Endothelial cell of umbilical vein (primary cell): ENCODE measurements around the gene CAPN8. TPM values are rescaled to one million over a fixed set of nuclear protein-coding genes. Genes with fewer than 3 reads are reported as not detected.

ENCODE experiments used
- BruUV-seq: library from RNA; stranded (reverse); fragments of 400-500 nt; replicated peaks from 2 replicates; lab custom pipeline; 2021; lab: Mats Ljungman, UMichigan
- CTCF ChIA-PET: fragments of 300-600, 350-600 bp; sonication (Branson Sonifier 250); formaldehyde crosslinking; loops from one replicate; lab custom pipeline; 2021; ENCODE audit warnings: antibody characterized with exemption, inconsistent platforms; lab: Charles Lee
- POLR2A ChIA-PET: fragments of 300-600, 350-600 bp; sonication (Branson Sonifier 250); formaldehyde crosslinking; loops from one replicate; lab custom pipeline; 2021; ENCODE audit warnings: antibody characterized with exemption, inconsistent platforms; lab: Charles Lee
- DNase-seq: peaks from one replicate; pipeline ENCODE4 v3.0.0-alpha.2; 2011; ENCODE audit warnings: low read depth, low spot score
- FAIRE-seq: peaks from 2 replicates; lab custom pipeline; 2011; peaks lifted over from hg19 to GRCh38; lab: Jason Lieb, UNC
- H2AFZ ChIP-seq: 2 replicates; pipeline ENCODE4 v1.6.0; 2012; ENCODE audit warnings: low read depth, low read length, control low read depth, inconsistent platforms
- H3K27ac ChIP-seq: 2 replicates; pipeline ENCODE4 v1.5.1; 2011; ENCODE audit warnings: low read depth, mild to moderate bottlenecking, control low read depth, low read length, moderate library complexity; ENCODE audit not compliant: insufficient read depth
- H3K27me3 ChIP-seq, 2 experiments: 2 replicates each; pipeline versions ENCODE4 v1.6.0 to v1.6.1; 2011; ENCODE audit warnings: low read length in 2 of 2, mixed read lengths in 1 of 2; ENCODE audit not compliant: control insufficient read depth in 2 of 2, insufficient read depth in 2 of 2
- H3K36me3 ChIP-seq, 2 experiments: 2 replicates in 1 of 2; 3 replicates in 1 of 2; pipeline ENCODE4 v1.5.1; 2011; ENCODE audit warnings: low read length in 2 of 2, mild to moderate bottlenecking in 1 of 2, moderate library complexity in 1 of 2; ENCODE audit not compliant: control insufficient read depth in 2 of 2, insufficient read depth in 2 of 2; ENCODE audit errors: extremely low read depth in 1 of 2
- H3K4me1 ChIP-seq: 3 replicates; pipeline ENCODE4 v1.5.1; 2011; ENCODE audit warnings: mild to moderate bottlenecking, low read length; ENCODE audit not compliant: control insufficient read depth, insufficient read depth; ENCODE audit errors: extremely low read depth
- H3K4me2 ChIP-seq: 2 replicates; pipeline ENCODE4 v1.6.1; 2011; ENCODE audit warnings: low read length, control low read depth, mixed read lengths; ENCODE audit not compliant: insufficient read depth
- H3K4me3 ChIP-seq, 3 experiments: fragments of 200-600 bp in 1 of 3; sonication (generic), shearing (Covaris generic) in 1 of 3; replicated peaks in 1 of 3; 2 replicates each; pipeline ENCODE4 v1.5.1; 2011 to 2016; ENCODE audit warnings: control low read depth in 3 of 3, low read length in 3 of 3, mild to moderate bottlenecking in 2 of 3, inconsistent platforms in 1 of 3, low read depth in 1 of 3, moderate library complexity in 1 of 3; ENCODE audit not compliant: insufficient read depth in 1 of 3
- H3K79me2 ChIP-seq: 2 replicates; pipeline ENCODE4 v1.6.0; 2012; ENCODE audit warnings: low read length, inconsistent platforms; ENCODE audit not compliant: control insufficient read depth, insufficient read depth
- H3K9ac ChIP-seq: replicated peaks from 2 replicates; pipeline ENCODE3; 2011; ENCODE audit warnings: low read length, control low read depth; ENCODE audit not compliant: insufficient read depth; ENCODE audit errors: extremely low read depth
- H3K9me1 ChIP-seq: replicated peaks from 3 replicates; pipeline ENCODE4 v1.6.0; 2011; ENCODE audit warnings: mild to moderate bottlenecking, low read length; ENCODE audit not compliant: control insufficient read depth, insufficient read depth; ENCODE audit errors: extremely low read depth
- H3K9me3 ChIP-seq: replicated peaks from 2 replicates; pipeline ENCODE4 v1.5.1; 2012; ENCODE audit warnings: low read length, inconsistent platforms; ENCODE audit not compliant: control insufficient read depth, insufficient read depth
- H4K20me1 ChIP-seq: replicated peaks from 2 replicates; pipeline ENCODE3; 2011; ENCODE audit warnings: mild to moderate bottlenecking, low read length; ENCODE audit not compliant: control insufficient read depth, insufficient read depth; ENCODE audit errors: extremely low read depth
- CTCF ChIP-seq, 2 donors: IDR thresholded peaks; 1 replicate in 1 of 2; 2 replicates in 1 of 2; pipeline ENCODE4 v1.5.1; 2011; ENCODE audit warnings: low read length in 2 of 2, mild to moderate bottlenecking in 2 of 2, moderate library complexity in 2 of 2, control low read depth in 1 of 2, inconsistent platforms in 1 of 2, low read depth in 1 of 2; ENCODE audit not compliant: insufficient read depth in 1 of 2; ENCODE audit errors: extremely low read depth in 1 of 2
- EZH2 ChIP-seq: IDR thresholded peaks from 2 replicates; pipeline ENCODE4 v1.6.1; 2012; ENCODE audit warnings: borderline replicate concordance, low read depth, mild to moderate bottlenecking, moderate library complexity, low read length, inconsistent platforms; ENCODE audit not compliant: severe bottlenecking
- FOS ChIP-seq: IDR thresholded peaks from 2 replicates; pipeline ENCODE4 v1.6.1; 2011; ENCODE audit warnings: mild to moderate bottlenecking, low read length, moderate library complexity, borderline replicate concordance; ENCODE audit not compliant: insufficient read depth
- GATA2 ChIP-seq: IDR thresholded peaks from 2 replicates; pipeline ENCODE4 v1.7.0; 2011; ENCODE audit warnings: low read depth, mild to moderate bottlenecking, moderate library complexity, mixed read lengths, low read length; ENCODE audit not compliant: insufficient read length, insufficient read depth
- JUN ChIP-seq: IDR thresholded peaks from 2 replicates; pipeline ENCODE4 v1.6.1; 2011; ENCODE audit warnings: borderline replicate concordance, low read depth; ENCODE audit not compliant: insufficient read length, insufficient read depth
- MAX ChIP-seq: IDR thresholded peaks from 2 replicates; pipeline ENCODE4 v1.6.1; 2011; ENCODE audit not compliant: insufficient read depth, insufficient read length
- MYC ChIP-seq: IDR thresholded peaks from one replicate; pipeline ENCODE4 v1.6.1; 2011; ENCODE audit warnings: mild to moderate bottlenecking, low read depth, low read length
- dilution Hi-C: fragments of 300-500 bp; cut with MboI; formaldehyde crosslinking; loops from one replicate; pipeline ENCODE4 v1.15.0; 2019; ENCODE audit warnings: low sequenced_read_pairs; ENCODE audit not compliant: extremely low pct_ligation_motif_present
- intact Hi-C: fragments of 100-400 bp; cut with micrococcal nuclease; formaldehyde crosslinking; loops from one replicate; pipeline ENCODE4 v1.10.0; 2022
- polyA plus RNA-seq, 4 experiments: library from polyadenylated mRNA; depleted of rRNA in 3 of 4; stranded (reverse) in 3 of 4; unstranded in 1 of 4; fragments of >200 nt; gene quantifications; 2 replicates each; pipeline versions ENCODE4 v1.2.1 to v1.2.3, GENCODE V29; 2011 to 2012; ENCODE audit warnings: missing spikeins in 1 of 4
- total RNA-seq: library from RNA; stranded (reverse); gene quantifications from 2 replicates; pipeline ENCODE4 v1.2.3, GENCODE V29; 2021

CAPN8 gene
- total and polyA plus RNA-seq, 2 donors (not counting 3 experiments of a cell fraction or from before 2014, with no cell fraction given): not detected

- ChIA-PET CTCF (interaction anchor here (1.2 kb wide), 1 partner anchor 14 kb away, joined by 3 read pairs; no protein-coding TSS in a partner anchor), POLR2A (no interaction called here)
- no peaks in the 10 kb centered on the region for H3K79me2 ChIP-seq
- H3K9me3 ChIP-seq: no peaks in the 10 kb centered on the region
- intact Hi-C loops (no loop called here), dilution Hi-C loops (no loop called here)
- H3K4me2 ChIP-seq: no peak overlapping the region
- no peak overlapping the region for H3K27ac ChIP-seq
- H3K36me3 ChIP-seq: no peaks in the 10 kb centered on the region
- no TSS peak for BruUV-seq
- no peaks in the 10 kb centered on the region for H3K9me1 ChIP-seq
- H3K27me3 ChIP-seq: peaks cover 0 to 5% of the 10 kb centered on the region in 2 experiments
- no peak overlapping the region for H3K9ac ChIP-seq
- no peak for DNase-seq
- H3K4me1 ChIP-seq: no peaks in the 10 kb centered on the region
- H4K20me1 ChIP-seq: no peaks in the 10 kb centered on the region
- FAIRE-seq: no peak
- TF ChIP-seq EZH2 (no peak), MAX (no peak), CTCF (IDR thresholded peaks at IDR 0.05; ENCODE audit: extremely low read depth in 1 of 2, insufficient read depth in 1 of 2, low read depth in 1 of 2, low read length in 2 of 2) (no peak), JUN (no peak), GATA2 (no peak), MYC (no peak), FOS (no peak)
- no peak overlapping the region for H2AFZ ChIP-seq
- H3K4me3 ChIP-seq: no peak overlapping the region
Observed at GRCh38 chr1:223515421-223515820, 150.1 kb downstream of the CAPN8 start.
